ENCODE data around the gene KCNK13.

- TF ChIP-seq EZH2 (IDR thresholded peaks at IDR 0.05; ENCODE audit: insufficient read depth, poor library complexity, severe bottlenecking): no peak
- no peak for TF ChIP-seq EZH2phosphoT487 (IDR thresholded peaks at IDR 0.05; ENCODE audit: insufficient read depth, low read depth)
Measured at GRCh38 chr14:90053044-90053443, 8.8 kb upstream of the KCNK13 start.
